HG02852 (cell line): Measurements from ENCODE around the gene ADGRF1.
"Not testable (repeated sequence)": the region's sequence is repeated elsewhere in the genome, so short reads cannot be mapped to it uniquely, and the experiment has no call there.

ENCODE experiments used
- ATAC-seq: cut with Tn5 transposase; IDR thresholded peaks from one replicate; pipeline ENCODE4 v1.9.1; 2021; ENCODE audit warnings: mild to moderate bottlenecking, moderate library complexity; ENCODE audit not compliant: unreplicated experiment

ADGRF1 gene

GRCh38 chr6:47061309-47062300 lies 19.5 kb upstream of the ADGRF1 start:
- ATAC-seq = no peak

GRCh38 chr6:47059216-47059885 lies 17.2 kb upstream of the ADGRF1 start:
- no peak for ATAC-seq

GRCh38 chr6:47057830-47058540 lies 15.9 kb upstream of the ADGRF1 start:
- ATAC-seq = no peak

DNA sequence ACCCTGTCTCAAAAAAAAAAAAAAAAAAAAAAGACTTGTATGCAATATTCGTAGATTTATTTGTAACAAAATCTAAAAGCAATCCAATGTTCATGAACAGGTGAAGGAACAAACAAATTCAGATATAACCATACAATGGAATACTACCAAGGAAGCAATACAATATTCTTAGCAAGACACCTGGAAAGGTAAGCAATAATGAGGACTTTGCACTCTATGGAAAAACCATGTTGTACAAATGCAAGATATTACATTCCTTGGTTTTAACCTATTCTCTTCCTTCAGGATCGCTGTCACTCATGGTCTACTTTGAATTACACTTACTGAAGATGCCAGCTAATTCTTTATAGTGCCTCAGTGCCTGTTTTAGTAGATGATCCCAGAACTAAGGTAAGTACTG lies 14.7 kb upstream of the ADGRF1 start:
- no peak for ATAC-seq

DNA sequence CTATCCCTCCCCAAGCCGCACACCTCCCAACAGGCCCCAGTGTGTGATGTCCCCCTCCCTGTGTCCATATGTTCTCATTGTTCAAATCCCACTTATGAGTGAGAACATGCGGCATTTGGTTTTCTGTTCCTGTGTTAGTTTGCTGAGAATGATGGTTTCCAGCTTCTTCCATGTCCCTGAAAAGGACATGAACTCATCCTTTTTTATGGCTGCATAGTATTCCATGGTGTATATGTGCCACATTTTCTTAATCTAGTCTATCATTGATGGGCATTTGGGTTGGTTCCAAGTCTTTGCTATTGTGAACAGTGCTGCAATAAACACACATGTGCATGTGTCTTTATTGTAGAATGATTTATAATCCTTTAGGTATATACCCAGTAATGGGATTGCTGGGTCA lies 12.2 kb upstream of the ADGRF1 start:
- ATAC-seq = not testable (repeated sequence)

GRCh38 chr6:47048638-47049037 lies 6.5 kb upstream of the ADGRF1 start:
- no peak for ATAC-seq

DNA sequence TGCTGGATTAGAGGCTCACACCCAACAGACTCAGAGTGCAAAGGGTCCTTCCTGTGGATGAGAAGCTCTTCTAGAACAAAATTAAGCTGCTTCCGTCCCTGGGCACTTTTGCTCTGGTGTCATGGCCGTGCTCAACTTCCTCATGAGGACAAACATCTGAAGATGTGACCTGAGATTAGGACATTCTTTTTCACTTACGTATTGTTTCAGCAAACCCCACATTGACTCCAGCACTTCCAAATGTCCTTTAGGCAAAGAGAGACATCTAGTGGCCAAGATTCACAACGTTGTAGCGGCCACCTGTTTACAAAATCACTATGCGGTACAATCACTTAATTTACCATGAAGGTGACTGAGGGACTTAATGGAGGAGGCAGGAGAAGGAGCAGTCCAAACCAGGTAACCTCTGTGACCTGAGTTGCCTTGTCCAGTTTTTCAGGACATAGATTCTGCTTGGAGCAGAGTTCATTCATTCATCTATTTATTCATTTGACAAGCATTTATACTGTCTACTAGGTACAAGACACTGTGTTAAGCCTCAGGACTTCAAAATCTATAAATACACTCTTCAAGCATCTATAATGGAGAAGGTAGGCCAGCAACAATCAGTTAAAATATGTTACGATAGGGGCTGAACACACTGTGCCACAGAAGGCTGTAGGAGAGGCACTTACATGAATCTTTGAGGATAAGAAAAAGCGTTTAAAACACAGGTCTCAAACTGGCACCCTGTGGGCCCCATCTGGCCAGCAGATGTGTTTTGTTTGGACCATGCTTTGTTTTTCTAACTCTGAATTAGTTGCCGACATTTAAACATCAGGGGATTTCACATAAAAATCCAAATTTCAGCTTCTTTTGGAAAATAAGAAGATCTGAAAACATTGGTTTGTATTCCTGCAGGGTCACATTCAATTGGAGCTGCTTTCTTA lies 5.6 kb upstream of the ADGRF1 start:
- ATAC-seq = peak; percentile 77

DNA sequence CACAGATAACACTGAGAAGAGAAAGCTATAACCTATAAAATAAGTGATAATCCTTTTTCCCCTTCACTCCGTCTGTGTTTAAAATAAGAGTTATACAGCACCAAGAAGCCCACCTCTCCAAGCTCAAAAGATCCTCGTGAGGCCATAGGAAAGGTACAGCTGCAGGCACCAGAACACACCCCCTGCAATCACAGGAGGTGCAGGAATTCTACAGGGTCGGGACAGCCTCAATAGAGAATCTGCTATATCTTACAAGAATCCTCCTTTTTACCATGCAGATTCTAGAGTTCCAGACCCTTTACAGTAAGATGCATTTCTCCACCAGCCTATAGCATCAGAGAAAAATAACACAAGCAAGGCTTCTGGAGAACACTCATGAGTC lies 5.0 kb upstream of the ADGRF1 start:
- ATAC-seq = no peak

GRCh38 chr6:47044397-47044796 lies 2.3 kb upstream of the ADGRF1 start:
- no peak for ATAC-seq

DNA sequence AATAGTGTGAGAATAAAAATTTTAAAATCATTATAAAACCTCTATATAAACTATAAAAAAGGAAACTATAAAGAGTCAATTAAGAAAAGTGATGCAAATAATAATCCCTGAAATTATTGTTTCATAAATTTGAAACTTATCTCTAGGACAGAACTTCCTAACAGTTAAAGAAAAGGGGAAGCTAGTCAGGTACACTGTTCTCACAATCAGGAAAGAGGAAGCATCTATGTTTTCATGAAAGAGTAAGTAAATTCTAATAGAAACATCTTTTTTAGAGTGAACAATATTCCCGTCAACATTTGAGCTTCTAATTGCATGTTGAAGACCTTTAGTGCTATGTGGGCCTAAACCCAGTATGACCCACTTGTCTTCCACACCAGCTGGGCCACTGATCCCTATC lies 1.2 kb upstream of the ADGRF1 start:
- ATAC-seq = no peak

DNA sequence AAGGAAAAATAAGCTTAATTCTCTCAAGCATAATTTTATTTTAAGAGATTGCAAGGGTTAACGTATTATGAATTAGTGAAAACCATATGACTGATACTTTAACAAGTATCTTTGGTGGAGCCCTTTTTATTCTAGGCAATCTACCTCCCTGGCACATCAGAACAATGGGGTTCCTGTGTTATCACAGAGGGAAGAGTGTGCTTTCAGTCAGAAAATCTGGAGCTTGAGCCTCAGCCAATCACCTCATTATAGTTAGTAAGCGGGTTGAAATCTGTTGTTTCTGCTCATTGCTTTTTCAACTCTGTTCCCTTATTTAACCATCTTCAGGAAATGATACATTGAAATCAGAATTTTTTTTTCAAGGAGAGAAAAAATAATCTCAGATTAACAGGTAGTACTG lies 391 bp downstream of the ADGRF1 start:
- no peak for ATAC-seq

DNA sequence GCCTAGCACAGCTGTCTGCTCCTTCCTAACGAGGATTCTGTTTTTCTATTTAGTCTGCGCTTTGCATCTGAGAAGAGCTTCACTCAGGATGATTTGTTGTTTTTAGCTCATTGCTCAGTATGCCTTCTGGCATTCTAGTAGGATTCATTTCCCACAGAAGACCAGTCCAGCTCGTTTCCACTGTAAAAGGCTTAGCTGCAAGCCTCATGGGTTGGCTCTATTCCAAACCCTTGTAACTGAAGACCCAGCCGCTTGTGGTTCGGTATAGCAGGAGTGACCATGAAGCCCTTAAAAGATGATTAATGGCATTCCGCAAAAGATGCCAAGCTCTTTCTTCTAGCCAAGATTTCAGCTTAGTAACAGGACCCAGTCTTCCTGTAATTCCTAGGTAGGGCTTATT lies 7.2 kb downstream of the ADGRF1 start:
- no peak for ATAC-seq

DNA sequence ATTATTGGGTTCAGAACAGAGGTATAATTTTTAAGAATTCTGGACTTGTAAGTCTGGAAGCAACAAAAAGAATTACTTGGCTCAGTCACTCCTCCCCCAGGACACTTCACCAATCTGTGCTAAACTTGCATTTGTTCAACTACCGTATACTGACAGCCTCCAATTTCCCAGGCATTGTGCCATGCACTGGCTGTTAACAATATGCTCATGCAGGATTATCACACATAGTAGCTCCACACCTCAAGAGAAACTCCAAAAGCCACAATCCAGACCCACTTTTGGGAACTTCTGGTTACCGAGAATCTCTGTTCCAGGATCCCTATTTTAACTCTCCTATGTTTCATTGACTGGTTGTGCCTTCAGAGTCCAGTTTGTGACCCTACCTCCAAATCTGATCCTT lies 7.7 kb downstream of the ADGRF1 start:
- ATAC-seq = no peak

DNA sequence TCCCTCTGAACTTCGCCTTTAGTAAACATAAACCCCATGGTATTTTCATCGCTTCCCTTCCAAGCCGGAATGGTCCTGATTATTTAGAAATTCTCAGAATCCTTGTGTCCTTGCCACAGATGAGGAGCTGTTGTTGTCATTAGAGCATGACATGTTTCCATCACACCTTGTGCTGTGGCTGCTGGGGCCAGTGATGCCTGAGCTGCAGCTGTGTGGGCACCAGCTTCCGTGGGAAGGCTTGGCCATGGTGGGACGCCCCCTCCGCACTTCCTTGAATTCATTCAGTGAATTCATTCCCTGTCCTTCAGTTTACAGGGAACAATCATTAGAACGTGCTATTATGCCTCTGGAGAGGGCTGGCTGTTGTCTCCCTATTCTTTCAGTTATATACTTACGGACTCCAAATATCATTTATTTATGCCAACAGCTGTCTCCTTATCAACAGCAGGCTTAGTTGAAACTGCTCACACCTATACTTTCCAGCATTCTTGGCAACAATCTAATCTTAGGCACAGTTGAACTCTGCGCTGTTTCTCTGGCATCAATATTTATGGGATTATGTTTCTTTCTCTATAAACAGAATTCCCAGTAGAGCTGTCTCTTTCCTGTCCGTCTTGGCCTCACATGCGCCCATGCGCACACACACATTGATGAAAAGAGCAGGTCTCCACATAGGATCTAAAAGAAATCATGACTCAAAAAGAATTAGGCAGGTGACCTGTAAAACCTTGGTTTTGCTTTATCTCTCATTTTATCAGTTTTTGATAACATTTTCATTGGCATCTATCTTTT lies 9.0 kb downstream of the ADGRF1 start:
- no peak for ATAC-seq

- ATAC-seq = no peak
Measured at GRCh38 chr6:47031656-47032055, 10.5 kb downstream of the ADGRF1 start.

DNA sequence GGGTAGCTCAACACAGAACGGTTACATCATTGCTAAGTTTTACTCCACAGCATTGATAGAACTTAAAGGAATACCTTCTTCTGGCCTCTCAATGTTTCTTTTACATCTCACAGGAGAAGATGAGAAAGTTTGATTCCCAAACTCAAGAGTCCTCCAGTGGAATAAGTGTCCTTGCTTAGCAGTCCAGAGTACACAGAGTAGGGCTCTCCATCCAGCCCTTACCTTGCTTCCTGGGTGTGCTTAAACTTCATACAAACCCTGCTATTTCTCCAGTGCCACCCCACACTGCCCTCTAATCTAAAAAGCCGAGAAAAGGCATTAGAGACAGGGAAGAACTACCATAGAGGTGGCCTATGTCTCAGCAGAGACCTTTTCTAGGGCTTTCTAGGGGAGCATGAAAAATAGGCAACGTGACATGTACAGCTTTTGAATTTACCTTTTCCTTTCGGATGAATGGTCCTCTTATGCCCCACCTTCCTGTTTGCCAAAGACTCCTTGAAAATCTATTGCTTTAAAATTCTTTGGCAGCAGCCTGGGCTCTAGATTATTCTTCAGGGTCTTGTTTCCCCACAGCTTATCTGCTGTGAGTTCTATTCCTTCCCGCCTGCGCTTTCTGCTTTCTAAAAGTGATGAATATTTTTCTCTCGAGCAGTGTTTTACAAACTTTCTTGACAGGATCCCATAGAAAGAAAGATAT lies 12.1 kb downstream of the ADGRF1 start:
- ATAC-seq = no peak

GRCh38 chr6:47028835-47029360 lies 13.2 kb downstream of the ADGRF1 start:
- no peak for ATAC-seq

DNA sequence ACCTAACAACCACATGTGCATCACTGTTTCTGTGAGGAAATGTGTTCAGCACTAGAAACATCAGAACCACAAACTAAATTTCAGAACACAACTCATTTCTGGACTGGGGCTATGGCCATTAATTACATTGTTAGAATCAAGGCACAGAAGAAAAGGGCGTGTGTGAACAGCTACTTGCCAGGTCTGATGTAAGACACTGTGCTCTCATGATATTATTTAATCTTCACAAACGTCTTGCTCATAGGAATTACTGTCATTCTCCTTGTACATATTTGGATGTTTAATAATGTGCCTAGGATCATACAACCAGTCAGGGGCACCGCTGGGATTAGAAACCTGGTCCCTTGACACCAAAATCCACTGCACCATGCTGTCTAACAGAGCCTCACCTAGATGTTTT lies 14.8 kb downstream of the ADGRF1 start:
- no peak for ATAC-seq

- no peak for ATAC-seq
Measured at GRCh38 chr6:47026679-47027078, 15.5 kb downstream of the ADGRF1 start.
